NCI-H187 treated with DMSO at 0.1 percent for 48 hours (cell line): ENCODE data around the gene TFB1M.
"Not testable (repeated sequence)": the region's sequence is repeated elsewhere in the genome, so short reads cannot be mapped to it uniquely, and the experiment has no call there.

Experiments
- DNase-seq: peaks from one replicate; lab custom pipeline; 2025; lab: John Stamatoyannopoulos, UW

Gene TFB1M

DNA sequence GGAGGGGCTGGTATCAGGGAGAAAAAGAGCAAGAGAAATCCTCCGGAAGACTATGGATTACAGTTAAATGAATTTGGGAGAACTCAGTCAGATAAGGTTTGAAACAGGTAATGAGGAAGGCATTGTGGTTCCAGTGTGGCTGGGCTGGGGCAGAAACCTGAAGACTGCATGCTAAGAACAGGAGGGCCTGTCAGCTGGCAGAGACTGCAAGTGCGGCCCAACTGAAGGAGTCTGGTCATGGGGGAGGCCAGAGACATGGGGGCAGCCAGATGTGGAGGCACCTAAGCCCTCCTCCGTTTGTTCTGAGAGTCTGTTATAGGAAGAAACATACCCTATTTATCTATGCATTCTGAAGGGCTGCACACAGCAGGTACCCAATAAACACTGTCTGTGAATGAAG, 16.6 kb downstream of the TFB1M start:
- no peak for DNase-seq

DNA sequence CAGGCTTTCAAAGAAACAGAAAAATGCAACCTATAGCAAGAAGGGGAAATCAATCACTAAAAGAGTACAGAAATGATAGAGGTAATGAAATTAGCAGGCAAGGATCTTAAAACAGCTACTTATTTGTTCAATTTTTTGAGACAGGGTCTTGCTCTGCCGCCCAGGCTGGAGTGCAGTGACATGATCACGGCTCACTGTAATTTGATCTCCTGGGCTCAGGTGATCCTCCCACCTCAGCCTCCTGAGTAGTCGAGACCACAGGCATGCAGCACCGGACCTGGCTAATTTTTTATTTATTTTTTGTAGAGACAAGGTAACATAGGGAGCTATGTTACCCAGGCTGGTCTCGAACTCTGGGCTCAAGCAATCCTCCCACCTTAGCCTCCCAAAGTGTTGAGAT, 21.6 kb downstream of the TFB1M start:
- no peak for DNase-seq

DNA sequence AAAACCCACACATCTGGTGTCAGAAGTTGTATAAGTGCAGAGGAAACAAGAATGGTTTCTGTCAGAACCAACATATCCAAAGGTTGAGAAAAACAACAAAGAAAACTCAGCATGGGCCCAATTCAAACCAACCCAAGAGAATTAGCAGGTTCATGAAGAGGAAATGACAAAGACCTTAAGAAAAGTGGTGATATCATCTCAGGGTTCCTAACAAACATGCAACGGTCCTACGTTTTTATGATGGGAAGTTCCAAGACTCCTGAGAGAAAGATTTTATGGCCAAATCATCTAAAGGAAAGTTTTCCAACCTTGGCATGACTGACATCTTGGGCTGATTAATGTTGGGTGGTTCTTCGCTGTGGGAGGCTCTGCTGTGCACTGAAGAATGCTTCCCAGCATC, 23.0 kb downstream of the TFB1M start:
- no peak for DNase-seq

DNA sequence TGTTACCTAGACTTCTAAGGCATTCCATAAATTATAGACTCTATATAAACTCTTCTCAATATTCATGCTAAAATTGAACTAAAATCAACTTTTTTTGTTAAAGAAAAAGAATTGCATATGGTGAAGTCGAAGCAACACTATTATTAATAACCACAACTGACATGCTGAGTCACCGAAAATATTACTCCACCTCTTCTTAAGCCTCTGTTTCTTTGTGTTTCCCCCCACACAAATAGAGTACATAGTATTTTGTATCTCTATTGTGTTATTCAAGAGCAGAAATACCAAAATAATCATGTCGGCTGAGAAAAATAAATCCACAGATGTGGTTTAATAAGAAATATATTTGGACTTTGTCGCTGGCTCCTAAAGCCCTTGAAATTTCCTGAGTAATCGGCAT, 23.8 kb downstream of the TFB1M start:
- DNase-seq: no peak

DNA sequence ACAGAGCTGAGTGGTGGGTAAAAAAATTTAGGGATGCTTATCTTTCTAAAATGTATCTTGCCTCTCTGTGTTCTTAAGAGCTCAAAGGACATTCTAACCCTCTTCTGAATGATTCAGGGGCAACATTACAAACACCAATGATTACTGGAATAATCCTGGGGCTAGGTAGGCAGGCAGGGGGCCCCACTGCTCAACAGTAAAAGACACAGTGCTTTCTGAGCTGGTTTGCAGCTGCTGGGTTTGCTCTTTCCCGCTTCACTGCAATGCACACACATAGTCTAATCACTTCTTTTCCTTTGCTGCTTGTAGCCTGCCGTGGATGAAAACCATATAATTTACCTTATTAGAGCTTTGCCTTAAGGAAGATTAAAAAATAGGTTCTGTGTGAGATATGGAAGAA, 26.5 kb downstream of the TFB1M start:
- DNase-seq: no peak

DNA sequence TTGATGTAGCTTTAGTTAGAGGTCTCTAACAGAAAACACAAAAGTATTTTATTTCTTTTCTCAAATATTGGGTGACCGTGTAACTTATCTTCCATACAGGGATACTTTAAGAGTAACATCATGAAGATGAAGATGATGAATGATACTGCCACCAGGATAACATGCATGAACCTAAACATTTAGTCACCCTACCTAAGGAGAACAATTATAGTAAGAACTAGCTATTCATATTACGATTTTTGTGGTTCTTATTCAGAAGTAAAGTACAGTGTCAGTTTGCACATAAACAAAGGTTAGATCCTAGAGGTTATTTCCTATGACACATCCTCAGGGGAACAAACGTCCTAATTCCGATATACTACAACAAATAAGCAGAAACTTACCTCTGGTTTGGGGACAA, 29.5 kb downstream of the TFB1M start:
- DNase-seq: no peak

DNA sequence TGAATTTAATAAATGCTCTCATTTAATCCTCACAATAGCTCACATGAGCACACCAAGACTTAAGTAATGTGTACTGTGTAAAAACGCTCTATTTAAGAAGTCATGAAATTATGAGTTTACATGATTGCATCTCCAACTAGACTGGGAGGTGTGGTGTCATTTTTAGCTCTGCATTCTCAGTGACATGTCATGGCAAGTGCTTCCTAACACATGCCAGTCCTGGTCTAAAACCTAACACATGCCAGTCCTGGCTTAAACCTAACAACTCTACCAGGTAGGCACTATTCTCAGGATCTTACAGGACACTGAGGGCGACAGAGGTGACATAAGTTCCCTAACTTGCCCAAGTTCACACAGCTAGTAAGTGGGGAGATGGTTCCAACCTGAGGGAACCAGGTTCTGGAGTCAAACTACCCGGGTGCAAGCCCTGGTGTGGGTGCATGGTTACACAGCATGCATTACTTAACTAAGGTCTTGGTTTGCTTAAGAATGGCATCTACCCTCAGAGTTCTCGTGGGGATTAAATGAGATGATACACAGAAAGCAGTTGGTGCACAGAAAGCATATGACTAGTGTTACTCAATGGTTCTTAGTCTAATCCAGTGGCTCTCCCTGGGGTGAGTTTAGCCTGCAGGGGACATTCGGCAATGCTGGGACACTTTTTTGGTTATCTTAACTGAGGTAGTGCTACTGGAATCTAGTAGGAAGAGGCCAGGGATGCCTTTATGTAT, 35.8 kb downstream of the TFB1M start:
- DNase-seq: no peak

DNA sequence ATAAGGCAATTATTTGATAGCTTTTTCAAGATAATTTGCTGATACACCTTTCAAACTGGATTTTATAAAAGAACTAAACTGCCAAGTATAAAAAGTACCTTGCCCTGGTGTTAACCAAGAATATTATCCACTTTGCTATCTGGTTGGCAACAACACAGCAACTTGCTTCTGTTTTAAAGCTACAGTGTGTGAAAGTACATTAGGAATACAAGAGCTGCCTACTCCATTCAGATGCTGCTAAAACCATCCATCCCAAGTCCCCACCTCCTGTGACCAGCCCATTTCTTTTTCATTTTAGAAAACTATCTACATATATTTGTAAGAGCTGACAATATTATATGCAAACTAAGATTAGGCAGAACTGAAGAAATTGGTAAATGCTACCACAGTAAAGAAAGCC, 37.6 kb downstream of the TFB1M start:
- no peak for DNase-seq

DNA sequence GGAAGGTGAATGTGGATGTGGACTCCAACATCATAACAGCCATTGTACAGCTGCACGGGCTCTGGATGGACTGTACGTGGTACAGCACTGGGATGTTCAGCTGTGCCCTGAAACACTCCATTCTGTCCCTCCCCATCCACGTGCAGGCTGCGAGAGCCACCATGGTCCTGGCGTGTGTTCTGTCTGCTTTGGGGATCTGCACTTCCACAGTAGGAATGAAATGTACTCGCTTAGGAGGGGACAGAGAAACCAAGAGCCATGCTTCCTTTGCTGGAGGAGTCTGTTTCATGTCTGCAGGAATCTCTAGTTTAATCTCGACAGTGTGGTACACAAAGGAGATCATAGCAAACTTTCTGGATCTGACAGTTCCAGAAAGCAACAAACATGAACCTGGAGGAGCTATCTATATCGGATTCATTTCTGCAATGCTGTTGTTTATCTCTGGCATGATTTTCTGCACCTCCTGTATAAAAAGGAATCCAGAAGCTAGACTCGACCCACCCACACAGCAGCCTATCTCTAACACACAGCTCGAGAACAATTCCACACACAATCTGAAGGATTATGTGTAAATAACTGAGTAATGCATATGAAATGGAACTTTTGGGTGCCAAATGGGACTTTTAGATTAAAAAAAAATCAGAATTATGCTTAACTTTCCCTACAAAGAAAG, 38.3 kb downstream of the TFB1M start:
- no peak for DNase-seq

DNA sequence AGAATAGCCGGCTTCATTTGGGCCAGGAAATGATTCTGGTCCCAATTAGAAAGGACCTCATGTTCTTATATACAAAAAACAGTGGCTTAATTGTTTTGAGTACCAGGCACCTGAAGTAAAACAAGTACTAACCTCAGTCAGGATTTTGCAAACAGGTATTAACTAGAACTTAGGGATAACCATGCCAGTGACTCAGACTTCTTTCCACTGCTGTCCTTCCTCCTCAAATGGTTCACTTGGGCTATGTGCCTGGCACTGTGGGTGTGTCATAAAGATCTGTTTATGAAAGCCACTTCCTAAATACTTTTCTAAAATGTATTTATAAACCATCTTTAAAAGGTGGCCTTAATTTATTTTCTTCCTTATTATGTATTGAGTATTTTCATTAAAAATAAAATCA, 39.8 kb downstream of the TFB1M start:
- no peak for DNase-seq

DNA sequence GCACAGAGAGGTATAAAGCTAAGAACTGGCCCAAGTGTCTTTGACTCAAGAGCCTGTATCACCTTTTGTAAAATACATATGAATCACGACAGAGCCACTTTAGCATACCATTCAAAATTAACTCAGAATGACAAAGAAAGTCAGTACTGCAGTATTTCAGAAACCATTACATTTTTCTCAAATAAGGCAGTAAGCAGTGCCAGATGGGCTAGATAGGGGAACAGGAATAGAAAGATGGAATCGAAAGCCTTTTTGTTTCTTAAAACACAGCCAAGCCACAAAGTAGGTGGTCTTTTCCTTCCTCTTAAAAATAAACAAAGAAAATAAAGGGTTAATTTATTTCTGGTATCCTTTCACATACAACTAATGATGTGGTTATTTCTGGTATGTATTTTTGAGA, 40.2 kb downstream of the TFB1M start:
- no peak for DNase-seq

DNA sequence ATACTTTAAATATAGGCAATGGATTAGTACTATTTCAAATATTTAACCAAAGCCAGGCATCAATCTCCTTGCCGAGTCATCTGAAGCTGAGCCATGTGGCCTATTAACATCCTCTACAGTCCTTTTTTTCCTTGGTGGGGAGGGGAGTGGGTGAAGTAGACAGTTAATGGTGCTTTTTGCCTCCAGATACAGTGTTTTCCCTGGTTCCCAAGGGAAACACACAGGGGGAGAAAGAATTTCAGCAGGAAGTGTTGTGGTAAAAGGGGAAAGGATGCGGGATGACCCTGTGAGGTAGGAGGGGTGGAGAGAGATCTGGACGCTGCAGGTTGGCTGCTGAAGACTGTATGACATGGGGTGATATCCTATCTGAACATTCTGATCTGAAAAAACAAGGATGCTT, 40.9 kb downstream of the TFB1M start:
- DNase-seq: no peak

DNA sequence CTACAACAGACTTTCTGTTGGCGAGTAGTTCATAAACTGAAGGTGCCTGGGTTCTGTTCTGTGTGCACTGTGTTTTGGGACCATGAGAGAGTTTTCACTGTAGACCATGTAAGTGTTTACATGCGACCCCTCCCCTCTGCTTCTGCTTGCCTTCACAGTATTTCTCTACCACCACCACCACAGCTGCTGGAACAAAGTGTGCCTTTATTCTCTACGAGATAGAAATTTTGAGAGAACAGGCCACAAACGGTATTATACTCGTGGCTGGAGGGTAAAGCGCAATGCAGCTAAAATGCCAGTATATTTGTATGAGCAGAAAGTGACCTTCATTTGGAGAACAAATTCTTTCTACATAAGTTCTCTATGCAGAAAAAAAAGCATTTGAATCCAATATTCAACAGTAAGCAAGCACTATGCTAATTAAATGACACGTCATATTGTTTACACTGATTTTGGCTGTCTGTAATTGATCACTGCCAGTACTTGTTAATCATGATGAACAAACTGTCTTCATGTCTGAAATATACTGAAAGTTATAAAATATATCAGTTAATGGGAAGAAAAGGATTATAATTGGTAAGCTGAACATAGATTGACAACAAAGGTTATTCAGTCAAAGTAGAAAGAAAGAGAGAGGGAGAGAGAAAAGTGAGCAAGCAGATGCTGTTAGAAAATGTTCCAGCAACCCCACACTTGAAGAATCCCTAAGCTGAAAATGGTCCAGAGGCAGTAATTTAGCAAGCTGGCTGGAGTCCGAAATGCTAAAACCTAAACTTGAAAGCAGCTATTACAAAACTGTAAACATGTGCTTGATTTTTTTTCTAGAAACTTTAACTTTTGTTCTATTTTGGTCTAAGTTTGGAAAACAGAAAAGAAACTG, 41.7 kb downstream of the TFB1M start:
- DNase-seq: no peak

DNA sequence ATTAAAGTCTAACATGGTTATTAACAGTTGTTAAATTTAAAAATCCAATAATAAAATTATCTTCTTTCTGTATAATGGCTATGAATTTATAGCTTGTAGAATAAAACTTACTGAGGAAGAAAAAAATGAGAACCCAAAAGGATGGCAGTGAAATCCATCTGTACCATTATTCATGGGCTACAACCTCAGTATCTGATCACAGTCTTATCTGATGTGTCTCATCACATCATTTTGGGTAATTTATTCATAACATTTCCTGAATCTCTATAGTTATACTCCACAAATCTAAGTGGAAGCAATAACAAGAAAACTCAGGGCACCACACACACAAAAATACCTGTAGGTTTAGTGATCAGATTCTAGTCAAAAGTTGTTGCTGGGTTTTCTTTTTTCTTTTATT, 43.1 kb downstream of the TFB1M start:
- no peak for DNase-seq

DNA sequence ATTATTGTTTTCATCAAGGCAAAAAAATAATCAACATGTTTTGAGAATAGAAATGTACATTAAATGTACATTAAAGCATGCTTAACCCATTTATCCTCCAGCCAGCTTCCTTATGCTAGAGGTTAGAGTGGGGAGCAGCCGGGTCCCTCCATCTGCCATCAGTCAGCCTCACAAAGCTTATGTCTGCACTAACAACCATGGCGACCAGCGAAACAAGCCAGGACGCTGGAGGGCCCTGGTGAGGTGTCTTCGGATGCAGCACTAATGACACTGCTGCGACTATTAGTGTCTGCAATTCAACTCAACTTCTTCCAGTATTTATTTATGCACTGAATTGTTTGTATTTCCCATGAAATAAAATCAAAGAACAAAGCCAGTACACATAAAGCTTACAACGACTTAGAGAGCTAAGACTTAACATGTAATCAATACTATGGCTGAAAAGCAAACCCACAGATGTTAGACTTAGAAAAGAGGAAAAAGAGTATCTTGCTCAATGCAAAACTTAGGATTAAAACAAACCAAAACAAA, 43.7 kb downstream of the TFB1M start:
- DNase-seq: no peak

DNA sequence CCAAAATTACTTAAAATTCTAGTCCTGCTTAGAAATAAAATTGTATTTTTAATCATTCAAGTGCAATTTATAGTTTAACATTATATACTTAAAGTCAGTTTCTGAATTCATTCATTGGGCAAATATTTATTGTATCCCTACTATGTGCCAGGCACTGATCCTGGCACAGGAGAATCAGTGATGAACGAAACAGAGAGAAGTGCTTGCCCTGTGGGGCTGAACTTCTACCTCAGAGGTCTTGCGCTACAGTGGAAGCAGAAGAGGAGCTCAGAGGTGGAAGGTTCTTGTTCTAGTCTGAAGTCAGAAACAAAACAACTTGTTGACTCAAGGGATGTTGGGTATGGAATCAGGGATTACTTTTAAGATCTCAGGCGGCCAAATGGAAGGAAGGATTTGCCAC, 44.5 kb downstream of the TFB1M start:
- no peak for DNase-seq

DNA sequence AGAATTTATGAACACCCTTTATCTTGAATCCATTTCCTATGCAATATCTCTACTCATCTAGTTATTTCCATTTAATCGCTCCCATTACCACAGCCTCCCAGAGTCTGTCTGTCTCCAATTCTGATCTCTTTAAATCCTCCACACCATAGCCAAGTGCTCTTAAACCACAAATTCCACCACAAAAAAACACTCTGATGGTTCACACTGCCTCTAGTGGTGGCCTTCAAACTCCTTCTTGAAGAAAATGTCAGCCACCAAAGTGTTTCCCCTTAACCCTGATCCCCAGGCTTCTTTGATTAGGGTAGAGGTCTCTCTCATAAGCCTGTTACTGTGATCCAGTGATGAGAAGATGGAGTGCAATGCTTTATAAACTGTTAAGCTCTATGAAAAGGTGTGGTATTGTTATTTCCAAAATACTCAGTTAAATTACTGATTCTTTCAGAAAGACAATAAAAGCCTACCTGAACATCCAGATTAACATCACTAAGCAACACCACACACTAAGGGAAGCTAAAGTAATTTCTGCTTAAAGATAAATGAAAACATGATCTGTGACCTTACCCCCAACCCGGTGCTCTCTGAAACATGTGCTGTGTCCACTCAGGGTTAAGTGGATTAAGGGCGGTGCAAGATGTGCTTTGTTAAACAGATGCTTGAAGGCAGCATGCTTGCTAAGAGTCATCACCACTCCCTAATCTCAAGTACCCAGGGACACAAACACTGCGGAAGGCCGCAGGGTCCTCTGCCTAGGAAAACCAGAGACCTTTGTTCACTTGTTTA, 46.0 kb downstream of the TFB1M start:
- DNase-seq: not testable (repeated sequence)

DNA sequence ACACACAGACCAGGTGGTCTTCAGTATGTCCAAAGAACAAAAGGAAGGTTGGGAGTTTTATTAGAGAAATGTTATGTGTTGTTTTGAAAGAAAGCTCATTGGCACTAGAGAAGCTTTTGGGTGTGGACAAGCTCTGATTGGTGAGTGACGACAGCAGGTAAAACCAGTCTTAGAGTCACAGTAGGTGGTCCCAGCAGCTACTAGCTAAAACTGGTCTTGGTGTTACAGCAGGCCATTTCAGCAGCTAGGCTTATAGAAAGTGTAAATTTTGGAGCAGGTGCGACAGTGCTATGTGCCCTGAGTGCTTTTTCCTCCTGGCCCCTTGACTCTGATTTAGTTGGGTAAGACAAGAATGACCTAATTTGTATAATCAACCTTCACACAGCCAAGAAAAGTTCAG, 46.9 kb downstream of the TFB1M start:
- no peak for DNase-seq

DNA sequence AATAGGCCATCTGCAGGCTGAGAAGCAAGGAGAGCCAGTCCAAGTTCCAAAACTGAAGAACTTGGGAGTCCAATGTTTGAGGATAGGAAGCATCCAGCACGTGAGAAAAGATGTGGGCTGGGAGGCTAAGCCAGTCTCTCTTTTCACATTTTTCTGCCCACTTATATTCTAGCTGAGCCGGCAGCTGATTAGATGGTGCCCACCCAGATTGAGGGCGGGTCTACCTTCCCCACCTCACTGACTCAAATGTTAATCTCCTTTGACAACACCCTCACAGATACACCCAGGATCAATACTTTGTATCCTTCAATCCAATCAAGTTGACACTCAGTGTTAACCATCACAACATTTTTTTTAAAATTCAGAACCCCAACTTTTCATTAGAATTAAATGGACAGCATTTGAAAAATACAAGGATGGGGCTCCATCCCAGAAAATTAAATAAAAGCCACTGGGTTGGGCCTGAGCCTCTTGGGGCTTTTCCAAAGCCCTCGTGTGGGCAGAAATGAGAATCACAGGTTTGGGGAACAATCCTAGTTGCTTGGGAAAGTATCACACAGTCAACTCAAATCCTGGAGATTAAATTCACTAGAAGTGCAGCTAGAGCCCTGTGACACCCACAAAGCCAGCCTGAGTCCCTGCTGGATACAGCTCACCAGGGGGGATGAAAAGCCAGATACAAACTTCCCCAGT, 48.3 kb downstream of the TFB1M start:
- DNase-seq: no peak

DNA sequence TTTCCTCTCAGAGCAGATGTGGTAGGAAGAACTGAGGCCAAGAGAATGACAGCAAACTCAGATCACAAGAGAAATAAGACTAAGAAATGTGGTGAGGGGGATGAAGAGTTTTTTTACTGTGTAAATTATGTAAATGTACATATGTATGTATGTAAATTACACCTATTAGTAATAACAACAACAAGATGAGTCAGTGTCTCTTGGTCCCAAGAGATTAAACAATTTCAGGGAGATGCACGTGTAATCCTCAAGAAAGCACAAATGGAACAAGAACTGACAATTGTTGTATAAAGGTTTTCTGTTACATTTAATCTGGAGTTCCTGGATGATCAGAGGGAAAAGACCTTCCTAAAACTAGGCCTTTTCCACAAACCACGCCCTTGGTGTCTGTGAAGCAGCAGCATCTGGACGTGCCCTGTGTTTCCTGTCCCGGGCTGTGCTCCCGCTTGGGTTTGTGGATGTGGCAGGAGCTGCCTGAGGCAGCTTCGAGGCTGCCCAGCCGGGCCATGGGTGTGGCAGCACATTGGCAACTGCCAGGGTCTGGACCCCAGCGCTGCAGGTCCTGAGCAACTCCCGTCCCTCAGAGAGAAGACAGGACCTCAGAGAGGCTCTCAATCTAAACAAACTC, 49.5 kb downstream of the TFB1M start:
- no peak for DNase-seq
